Measurements from ENCODE around the gene OLA1. TPM values are rescaled to one million over a fixed set of nuclear protein-coding genes. Genes with fewer than 3 reads are reported as not detected.

Gene OLA1
- total RNA-seq, 1 experiment from 2014 or later, result 109 TPM

GRCh38 chr2:174209325-174209724 is 39.0 kb downstream of the OLA1 start:
- ChIA-PET CTCF (interaction anchor here (1.0 to 1.6 kb wide), 2 partner anchors 15 to 135 kb away, joined by 3 to 4 read pairs; no protein-coding TSS in a partner anchor), POLR2A (no interaction called here)
- no peak for ATAC-seq
- Mint-ChIP-seq H3K4me1 (peaks cover 38% of the 10 kb centered on the region), H3K27ac (no peak overlapping the region), H3K36me3 (no peaks in the 10 kb centered on the region), H3K9me3 (no peaks in the 10 kb centered on the region), H3K4me3 (no peak overlapping the region), H3K27me3 (ENCODE audit: low read depth) (no peaks in the 10 kb centered on the region)
- no peak for DNase-seq (ENCODE audit: low spot score)
- TF ChIP-seq NR1H2 (CRISPR knock-in tag; IDR thresholded peaks at IDR 0.05), result no peak
- no peak for TF ChIP-seq RELA (CRISPR knock-in tag; IDR thresholded peaks at IDR 0.05; ENCODE audit: borderline replicate concordance)
- TF ChIP-seq, protein P1, sequence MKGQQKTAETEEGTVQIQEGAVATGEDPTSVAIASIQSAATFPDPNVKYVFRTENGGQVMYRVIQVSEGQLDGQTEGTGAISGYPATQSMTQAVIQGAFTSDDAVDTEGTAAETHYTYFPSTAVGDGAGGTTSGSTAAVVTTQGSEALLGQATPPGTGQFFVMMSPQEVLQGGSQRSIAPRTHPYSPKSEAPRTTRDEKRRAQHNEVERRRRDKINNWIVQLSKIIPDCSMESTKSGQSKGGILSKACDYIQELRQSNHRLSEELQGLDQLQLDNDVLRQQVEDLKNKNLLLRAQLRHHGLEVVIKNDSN (CRISPR knock-in tag; IDR thresholded peaks at IDR 0.05), result no peak
- TF ChIP-seq HMGA2 (CRISPR knock-in tag; IDR thresholded peaks at IDR 0.05), result no peak
- no peak for TF ChIP-seq OVOL2 (CRISPR knock-in tag; IDR thresholded peaks at IDR 0.05; ENCODE audit: borderline replicate concordance)
- TF ChIP-seq RORB (CRISPR knock-in tag; IDR thresholded peaks at IDR 0.05), result no peak
- no peak for TF ChIP-seq GTF2I (CRISPR knock-in tag; conservative IDR thresholded peaks at IDR 0.05)
- no peak for TF ChIP-seq TEAD1 (CRISPR knock-in tag; IDR thresholded peaks at IDR 0.05)
- no peak for TF ChIP-seq ATF6 (CRISPR knock-in tag; IDR thresholded peaks at IDR 0.05)
- TF ChIP-seq TCF7 (CRISPR knock-in tag; IDR thresholded peaks at IDR 0.05; ENCODE audit: low read depth), result no peak
- no peak for TF ChIP-seq NR2C2 (CRISPR knock-in tag; IDR thresholded peaks at IDR 0.05)
- TF ChIP-seq ZNF219 (CRISPR knock-in tag; IDR thresholded peaks at IDR 0.05; ENCODE audit: borderline replicate concordance), result no peak
- TF ChIP-seq, protein P2, sequence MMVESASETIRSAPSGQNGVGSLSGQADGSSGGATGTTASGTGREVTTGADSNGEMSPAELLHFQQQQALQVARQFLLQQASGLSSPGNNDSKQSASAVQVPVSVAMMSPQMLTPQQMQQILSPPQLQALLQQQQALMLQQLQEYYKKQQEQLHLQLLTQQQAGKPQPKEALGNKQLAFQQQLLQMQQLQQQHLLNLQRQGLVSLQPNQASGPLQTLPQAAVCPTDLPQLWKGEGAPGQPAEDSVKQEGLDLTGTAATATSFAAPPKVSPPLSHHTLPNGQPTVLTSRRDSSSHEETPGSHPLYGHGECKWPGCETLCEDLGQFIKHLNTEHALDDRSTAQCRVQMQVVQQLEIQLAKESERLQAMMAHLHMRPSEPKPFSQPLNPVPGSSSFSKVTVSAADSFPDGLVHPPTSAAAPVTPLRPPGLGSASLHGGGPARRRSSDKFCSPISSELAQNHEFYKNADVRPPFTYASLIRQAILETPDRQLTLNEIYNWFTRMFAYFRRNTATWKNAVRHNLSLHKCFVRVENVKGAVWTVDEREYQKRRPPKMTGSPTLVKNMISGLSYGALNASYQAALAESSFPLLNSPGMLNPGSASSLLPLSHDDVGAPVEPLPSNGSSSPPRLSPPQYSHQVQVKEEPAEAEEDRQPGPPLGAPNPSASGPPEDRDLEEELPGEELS (CRISPR knock-in tag; IDR thresholded peaks at IDR 0.05), result no peak
- no peak for TF ChIP-seq JAZF1 (CRISPR knock-in tag; IDR thresholded peaks at IDR 0.05)
- no peak for TF ChIP-seq AFF4 (CRISPR knock-in tag; IDR thresholded peaks at IDR 0.05; ENCODE audit: borderline replicate concordance)
- TF ChIP-seq, protein P3, sequence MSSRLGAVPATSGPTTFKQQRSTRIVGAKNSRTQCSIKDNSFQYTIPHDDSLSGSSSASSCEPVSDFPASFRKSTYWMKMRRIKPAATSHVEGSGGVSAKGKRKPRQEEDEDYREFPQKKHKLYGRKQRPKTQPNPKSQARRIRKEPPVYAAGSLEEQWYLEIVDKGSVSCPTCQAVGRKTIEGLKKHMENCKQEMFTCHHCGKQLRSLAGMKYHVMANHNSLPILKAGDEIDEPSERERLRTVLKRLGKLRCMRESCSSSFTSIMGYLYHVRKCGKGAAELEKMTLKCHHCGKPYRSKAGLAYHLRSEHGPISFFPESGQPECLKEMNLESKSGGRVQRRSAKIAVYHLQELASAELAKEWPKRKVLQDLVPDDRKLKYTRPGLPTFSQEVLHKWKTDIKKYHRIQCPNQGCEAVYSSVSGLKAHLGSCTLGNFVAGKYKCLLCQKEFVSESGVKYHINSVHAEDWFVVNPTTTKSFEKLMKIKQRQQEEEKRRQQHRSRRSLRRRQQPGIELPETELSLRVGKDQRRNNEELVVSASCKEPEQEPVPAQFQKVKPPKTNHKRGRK (CRISPR knock-in tag; IDR thresholded peaks at IDR 0.05; ENCODE audit: borderline replicate concordance), result no peak
- TF ChIP-seq, protein P4, sequence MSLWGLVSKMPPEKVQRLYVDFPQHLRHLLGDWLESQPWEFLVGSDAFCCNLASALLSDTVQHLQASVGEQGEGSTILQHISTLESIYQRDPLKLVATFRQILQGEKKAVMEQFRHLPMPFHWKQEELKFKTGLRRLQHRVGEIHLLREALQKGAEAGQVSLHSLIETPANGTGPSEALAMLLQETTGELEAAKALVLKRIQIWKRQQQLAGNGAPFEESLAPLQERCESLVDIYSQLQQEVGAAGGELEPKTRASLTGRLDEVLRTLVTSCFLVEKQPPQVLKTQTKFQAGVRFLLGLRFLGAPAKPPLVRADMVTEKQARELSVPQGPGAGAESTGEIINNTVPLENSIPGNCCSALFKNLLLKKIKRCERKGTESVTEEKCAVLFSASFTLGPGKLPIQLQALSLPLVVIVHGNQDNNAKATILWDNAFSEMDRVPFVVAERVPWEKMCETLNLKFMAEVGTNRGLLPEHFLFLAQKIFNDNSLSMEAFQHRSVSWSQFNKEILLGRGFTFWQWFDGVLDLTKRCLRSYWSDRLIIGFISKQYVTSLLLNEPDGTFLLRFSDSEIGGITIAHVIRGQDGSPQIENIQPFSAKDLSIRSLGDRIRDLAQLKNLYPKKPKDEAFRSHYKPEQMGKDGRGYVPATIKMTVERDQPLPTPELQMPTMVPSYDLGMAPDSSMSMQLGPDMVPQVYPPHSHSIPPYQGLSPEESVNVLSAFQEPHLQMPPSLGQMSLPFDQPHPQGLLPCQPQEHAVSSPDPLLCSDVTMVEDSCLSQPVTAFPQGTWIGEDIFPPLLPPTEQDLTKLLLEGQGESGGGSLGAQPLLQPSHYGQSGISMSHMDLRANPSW (CRISPR knock-in tag; conservative IDR thresholded peaks at IDR 0.05; ENCODE audit: low read depth), result no peak

All from WTC11 (cell line).